Liver (tissue), 3 donors: ENCODE measurements around the gene ACAN.

Experiments
- EGR1 ChIP-seq, 2 donors: IDR thresholded peaks; 2 replicates each; pipeline ENCODE4 v1.6.1; 2016 to 2018; ENCODE audit warnings: antibody characterized with exemption in 2 of 2, low read depth in 2 of 2
- FOXA2 ChIP-seq: IDR thresholded peaks from 2 replicates; pipeline ENCODE4 v1.6.1; 2016; ENCODE audit warnings: antibody characterized with exemption
- NR2F2 ChIP-seq: IDR thresholded peaks from 2 replicates; pipeline ENCODE4 v1.6.1; 2016; ENCODE audit warnings: antibody characterized with exemption
- TF ChIP-seq, protein P1 (sequence below): fragments of 150-350 bp; IDR thresholded peaks from 2 replicates; pipeline ENCODE4 v1.5.1; 2017; ENCODE audit warnings: improper control_type of control experiment, low read depth, low read length; ENCODE audit not compliant: missing input control
- TF ChIP-seq, protein P2 (sequence below): IDR thresholded peaks from 2 replicates; pipeline ENCODE4 v1.6.1; 2016; ENCODE audit warnings: antibody characterized with exemption
- TF ChIP-seq, protein P3 (sequence below): IDR thresholded peaks from 2 replicates; pipeline ENCODE4 v1.6.1; 2016; ENCODE audit warnings: antibody characterized with exemption, mild to moderate bottlenecking
- donor health status: healthy.
- donor health status: healthy.

DNA sequence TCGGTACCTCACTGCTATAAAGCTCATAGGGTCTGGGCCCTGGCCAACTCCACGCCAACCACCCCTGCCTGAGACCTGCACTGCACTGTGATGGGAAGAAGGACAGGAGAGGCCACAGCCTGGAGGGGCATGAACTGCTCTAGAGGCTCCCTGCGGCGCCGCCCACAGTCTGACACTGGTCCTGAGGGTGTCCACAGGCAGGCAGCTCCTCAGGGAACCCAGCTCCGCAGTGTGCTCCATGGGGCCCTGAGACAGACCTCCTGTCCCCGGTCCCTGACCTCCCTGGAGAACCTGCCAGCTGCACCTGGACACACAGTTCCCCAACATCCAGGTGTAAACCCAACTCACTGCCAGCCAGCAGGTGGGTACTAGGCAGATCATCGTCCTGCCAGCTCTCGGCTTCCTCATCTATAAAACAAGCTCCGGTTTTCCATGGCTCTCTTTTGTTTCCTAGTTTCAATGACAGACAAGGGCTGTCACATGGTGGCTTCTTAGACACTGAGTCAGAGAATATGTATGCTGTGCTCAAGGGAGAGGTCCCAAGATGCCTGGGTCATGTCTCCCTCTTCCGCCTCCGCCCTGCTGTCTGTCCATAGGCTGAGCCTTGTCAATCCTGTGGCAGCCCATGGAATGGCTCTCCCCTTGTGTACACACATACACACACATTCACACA lies 97.2 kb downstream of the ACAN start:
- TF ChIP-seq, protein P1, sequence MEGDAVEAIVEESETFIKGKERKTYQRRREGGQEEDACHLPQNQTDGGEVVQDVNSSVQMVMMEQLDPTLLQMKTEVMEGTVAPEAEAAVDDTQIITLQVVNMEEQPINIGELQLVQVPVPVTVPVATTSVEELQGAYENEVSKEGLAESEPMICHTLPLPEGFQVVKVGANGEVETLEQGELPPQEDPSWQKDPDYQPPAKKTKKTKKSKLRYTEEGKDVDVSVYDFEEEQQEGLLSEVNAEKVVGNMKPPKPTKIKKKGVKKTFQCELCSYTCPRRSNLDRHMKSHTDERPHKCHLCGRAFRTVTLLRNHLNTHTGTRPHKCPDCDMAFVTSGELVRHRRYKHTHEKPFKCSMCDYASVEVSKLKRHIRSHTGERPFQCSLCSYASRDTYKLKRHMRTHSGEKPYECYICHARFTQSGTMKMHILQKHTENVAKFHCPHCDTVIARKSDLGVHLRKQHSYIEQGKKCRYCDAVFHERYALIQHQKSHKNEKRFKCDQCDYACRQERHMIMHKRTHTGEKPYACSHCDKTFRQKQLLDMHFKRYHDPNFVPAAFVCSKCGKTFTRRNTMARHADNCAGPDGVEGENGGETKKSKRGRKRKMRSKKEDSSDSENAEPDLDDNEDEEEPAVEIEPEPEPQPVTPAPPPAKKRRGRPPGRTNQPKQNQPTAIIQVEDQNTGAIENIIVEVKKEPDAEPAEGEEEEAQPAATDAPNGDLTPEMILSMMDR, result no peak
- TF ChIP-seq NR2F2 (no peak), FOXA2 (no peak), EGR1 (IDR thresholded peaks at IDR 0.05; ENCODE audit: low read depth in 2 of 2) (no peak)
- TF ChIP-seq, protein P2, sequence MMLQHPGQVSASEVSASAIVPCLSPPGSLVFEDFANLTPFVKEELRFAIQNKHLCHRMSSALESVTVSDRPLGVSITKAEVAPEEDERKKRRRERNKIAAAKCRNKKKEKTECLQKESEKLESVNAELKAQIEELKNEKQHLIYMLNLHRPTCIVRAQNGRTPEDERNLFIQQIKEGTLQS, result no peak
- TF ChIP-seq, protein P3, sequence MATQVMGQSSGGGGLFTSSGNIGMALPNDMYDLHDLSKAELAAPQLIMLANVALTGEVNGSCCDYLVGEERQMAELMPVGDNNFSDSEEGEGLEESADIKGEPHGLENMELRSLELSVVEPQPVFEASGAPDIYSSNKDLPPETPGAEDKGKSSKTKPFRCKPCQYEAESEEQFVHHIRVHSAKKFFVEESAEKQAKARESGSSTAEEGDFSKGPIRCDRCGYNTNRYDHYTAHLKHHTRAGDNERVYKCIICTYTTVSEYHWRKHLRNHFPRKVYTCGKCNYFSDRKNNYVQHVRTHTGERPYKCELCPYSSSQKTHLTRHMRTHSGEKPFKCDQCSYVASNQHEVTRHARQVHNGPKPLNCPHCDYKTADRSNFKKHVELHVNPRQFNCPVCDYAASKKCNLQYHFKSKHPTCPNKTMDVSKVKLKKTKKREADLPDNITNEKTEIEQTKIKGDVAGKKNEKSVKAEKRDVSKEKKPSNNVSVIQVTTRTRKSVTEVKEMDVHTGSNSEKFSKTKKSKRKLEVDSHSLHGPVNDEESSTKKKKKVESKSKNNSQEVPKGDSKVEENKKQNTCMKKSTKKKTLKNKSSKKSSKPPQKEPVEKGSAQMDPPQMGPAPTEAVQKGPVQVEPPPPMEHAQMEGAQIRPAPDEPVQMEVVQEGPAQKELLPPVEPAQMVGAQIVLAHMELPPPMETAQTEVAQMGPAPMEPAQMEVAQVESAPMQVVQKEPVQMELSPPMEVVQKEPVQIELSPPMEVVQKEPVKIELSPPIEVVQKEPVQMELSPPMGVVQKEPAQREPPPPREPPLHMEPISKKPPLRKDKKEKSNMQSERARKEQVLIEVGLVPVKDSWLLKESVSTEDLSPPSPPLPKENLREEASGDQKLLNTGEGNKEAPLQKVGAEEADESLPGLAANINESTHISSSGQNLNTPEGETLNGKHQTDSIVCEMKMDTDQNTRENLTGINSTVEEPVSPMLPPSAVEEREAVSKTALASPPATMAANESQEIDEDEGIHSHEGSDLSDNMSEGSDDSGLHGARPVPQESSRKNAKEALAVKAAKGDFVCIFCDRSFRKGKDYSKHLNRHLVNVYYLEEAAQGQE, result no peak
